TTC549 (cell line): Measurements from ENCODE around the gene RIMS4.

Experiments
- FAIRE-seq: peaks from 2 replicates; lab custom pipeline; 2012; peaks lifted over from hg19 to GRCh38; lab: Jason Lieb, UNC

Gene RIMS4

GRCh38 chr20:44810391-44811149 is at the start of gene RIMS4:
RIMS4 (minus strand) TSS chr20:44810546; CDS start chr20:44810271, 275 bp downstream.
- no peak for FAIRE-seq

- no peak for FAIRE-seq
These were observed 48.4 kb upstream of the RIMS4 start for GRCh38 chr20:44858606-44859360.

GRCh38 chr20:44856856-44857448 is 46.6 kb upstream of the RIMS4 start:
- FAIRE-seq: no peak

GRCh38 chr20:44856442-44856841 is 46.1 kb upstream of the RIMS4 start:
- no peak for FAIRE-seq

- no peak for FAIRE-seq
These were observed 41.2 kb upstream of the RIMS4 start for GRCh38 chr20:44851545-44851944.

GRCh38 chr20:44850837-44851236 is 40.5 kb upstream of the RIMS4 start:
- no peak for FAIRE-seq

- FAIRE-seq: no peak
These were observed 39.9 kb upstream of the RIMS4 start for GRCh38 chr20:44850272-44850671.

- no peak for FAIRE-seq
These were observed 39.4 kb upstream of the RIMS4 start for GRCh38 chr20:44849703-44850102.

GRCh38 chr20:44848254-44849015 is 38.1 kb upstream of the RIMS4 start:
- FAIRE-seq: no peak

GRCh38 chr20:44843876-44844275 is 33.5 kb upstream of the RIMS4 start:
- FAIRE-seq: no peak

GRCh38 chr20:44841955-44842354 is 31.6 kb upstream of the RIMS4 start:
- FAIRE-seq: no peak

GRCh38 chr20:44840826-44841225 is 30.5 kb upstream of the RIMS4 start:
- no peak for FAIRE-seq

GRCh38 chr20:44839481-44839880 is 29.1 kb upstream of the RIMS4 start:
- FAIRE-seq: no peak

GRCh38 chr20:44838521-44838920 is 28.2 kb upstream of the RIMS4 start:
- no peak for FAIRE-seq

- FAIRE-seq: no peak
These were observed 27.6 kb upstream of the RIMS4 start for GRCh38 chr20:44837946-44838345.

- no peak for FAIRE-seq
These were observed 26.3 kb upstream of the RIMS4 start for GRCh38 chr20:44836601-44837120.

- no peak for FAIRE-seq
These were observed 25.4 kb upstream of the RIMS4 start for GRCh38 chr20:44835661-44836221.

- no peak for FAIRE-seq
These were observed 24.8 kb upstream of the RIMS4 start for GRCh38 chr20:44835116-44835515.

- no peak for FAIRE-seq
These were observed 24.3 kb upstream of the RIMS4 start for GRCh38 chr20:44834693-44835092.

- FAIRE-seq: no peak
These were observed 23.1 kb upstream of the RIMS4 start for GRCh38 chr20:44833437-44833836.

GRCh38 chr20:44832724-44833123 is 22.4 kb upstream of the RIMS4 start:
- no peak for FAIRE-seq

GRCh38 chr20:44830995-44831394 is 20.6 kb upstream of the RIMS4 start:
- FAIRE-seq: no peak
